IMR-90 (cell line): ENCODE measurements around the gene FBLIM1.
"Not testable (repeated sequence)": the region's sequence is repeated elsewhere in the genome, so short reads cannot be mapped to it uniquely, and the experiment has no call there.

Experiments used
- FOS ChIP-seq: fragments of 150-350 bp; IDR thresholded peaks from 2 replicates; pipeline ENCODE4 v1.6.1; 2016; ENCODE audit warnings: low read depth, low read length
- NFE2L2 ChIP-seq: fragments of 150-350 bp; IDR thresholded peaks from 2 replicates; pipeline ENCODE4 v1.6.1; 2016; ENCODE audit warnings: low read depth, mild to moderate bottlenecking, low read length
- POLR2A ChIP-seq: IDR thresholded peaks from 2 replicates; pipeline ENCODE4 v1.6.1; 2012; ENCODE audit warnings: mild to moderate bottlenecking, low read depth, low read length
- RAD21 ChIP-seq: IDR thresholded peaks from 2 replicates; pipeline ENCODE4 v1.6.1; 2012; ENCODE audit warnings: low read length, improper control_type of control experiment
- RFX5 ChIP-seq: IDR thresholded peaks from 2 replicates; pipeline ENCODE4 v1.8.0; 2012; ENCODE audit warnings: low read depth, mild to moderate bottlenecking, low read length, moderate library complexity
- SMC3 ChIP-seq: fragments of 150-350 bp; IDR thresholded peaks from 2 replicates; pipeline ENCODE4 v1.6.1; 2016; ENCODE audit warnings: low read depth, mild to moderate bottlenecking, antibody characterized with exemption, low read length, moderate library complexity
- TF ChIP-seq, protein P1 (sequence below): conservative IDR thresholded peaks from 2 replicates; pipeline ENCODE4 v1.5.1; 2012; ENCODE audit warnings: mild to moderate bottlenecking, low read depth, low read length, improper control_type of control experiment

DNA sequence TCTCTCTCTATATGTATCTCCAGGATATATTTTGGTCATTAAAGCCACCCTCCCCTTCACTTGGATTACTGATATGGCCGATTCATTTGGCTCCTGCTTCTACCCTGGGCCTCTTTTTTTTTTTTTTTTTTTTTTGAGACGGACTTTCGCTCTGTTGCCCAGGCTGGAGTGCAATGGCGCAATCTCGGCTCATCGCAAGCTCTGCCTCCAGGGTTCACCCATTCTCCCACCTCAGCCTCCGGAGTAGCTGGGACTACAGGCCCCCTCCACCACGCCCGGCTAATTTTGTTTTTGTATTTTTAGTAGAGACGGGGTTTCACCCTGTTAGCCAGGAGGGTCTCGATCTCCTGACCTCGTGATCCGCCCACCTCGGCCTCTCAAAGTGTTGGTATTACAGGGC lies 70.3 kb downstream of the FBLIM1 start:
- TF ChIP-seq, protein P1, sequence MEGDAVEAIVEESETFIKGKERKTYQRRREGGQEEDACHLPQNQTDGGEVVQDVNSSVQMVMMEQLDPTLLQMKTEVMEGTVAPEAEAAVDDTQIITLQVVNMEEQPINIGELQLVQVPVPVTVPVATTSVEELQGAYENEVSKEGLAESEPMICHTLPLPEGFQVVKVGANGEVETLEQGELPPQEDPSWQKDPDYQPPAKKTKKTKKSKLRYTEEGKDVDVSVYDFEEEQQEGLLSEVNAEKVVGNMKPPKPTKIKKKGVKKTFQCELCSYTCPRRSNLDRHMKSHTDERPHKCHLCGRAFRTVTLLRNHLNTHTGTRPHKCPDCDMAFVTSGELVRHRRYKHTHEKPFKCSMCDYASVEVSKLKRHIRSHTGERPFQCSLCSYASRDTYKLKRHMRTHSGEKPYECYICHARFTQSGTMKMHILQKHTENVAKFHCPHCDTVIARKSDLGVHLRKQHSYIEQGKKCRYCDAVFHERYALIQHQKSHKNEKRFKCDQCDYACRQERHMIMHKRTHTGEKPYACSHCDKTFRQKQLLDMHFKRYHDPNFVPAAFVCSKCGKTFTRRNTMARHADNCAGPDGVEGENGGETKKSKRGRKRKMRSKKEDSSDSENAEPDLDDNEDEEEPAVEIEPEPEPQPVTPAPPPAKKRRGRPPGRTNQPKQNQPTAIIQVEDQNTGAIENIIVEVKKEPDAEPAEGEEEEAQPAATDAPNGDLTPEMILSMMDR: not testable (repeated sequence)
- not testable (repeated sequence) for TF ChIP-seq POLR2A, SMC3, RFX5, NFE2L2, RAD21, FOS
